HG02610 (cell line): ENCODE results near the gene GHRHR.

Experiments used
- ATAC-seq: cut with Tn5 transposase; IDR thresholded peaks from one replicate; pipeline ENCODE4 v1.9.1; 2021; ENCODE audit warnings: mild to moderate bottlenecking, moderate library complexity; ENCODE audit not compliant: unreplicated experiment

GHRHR gene

DNA sequence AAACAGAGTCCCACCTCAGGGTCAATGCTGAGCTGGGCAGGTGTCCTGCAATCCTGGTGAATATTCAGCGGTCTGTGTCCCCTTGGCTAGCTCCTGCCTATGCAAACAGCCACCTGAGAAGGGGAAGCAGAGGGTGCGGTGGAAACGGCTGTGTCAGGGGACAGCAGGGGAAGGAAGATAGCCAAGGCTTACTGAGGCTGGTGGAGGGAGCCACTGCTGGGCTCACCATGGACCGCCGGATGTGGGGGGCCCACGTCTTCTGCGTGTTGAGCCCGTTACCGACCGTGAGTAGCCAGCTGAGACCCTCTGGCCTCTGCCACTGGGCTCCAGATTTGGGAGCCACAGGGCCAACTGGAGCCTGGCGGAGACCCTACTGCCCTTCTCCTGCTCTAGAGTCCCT is at the start of gene GHRHR:
Gene GHRHR (plus strand): TSS at position 112 of the 400 bp plus-strand sequence. CDS start 116 bp downstream, at position 228.
- ATAC-seq = no peak

- no peak for ATAC-seq
These were observed 49.2 kb upstream of the GHRHR start for GRCh38 chr7:30914596-30914995.

- ATAC-seq = no peak
These were observed 48.6 kb upstream of the GHRHR start for GRCh38 chr7:30915005-30915601.

DNA sequence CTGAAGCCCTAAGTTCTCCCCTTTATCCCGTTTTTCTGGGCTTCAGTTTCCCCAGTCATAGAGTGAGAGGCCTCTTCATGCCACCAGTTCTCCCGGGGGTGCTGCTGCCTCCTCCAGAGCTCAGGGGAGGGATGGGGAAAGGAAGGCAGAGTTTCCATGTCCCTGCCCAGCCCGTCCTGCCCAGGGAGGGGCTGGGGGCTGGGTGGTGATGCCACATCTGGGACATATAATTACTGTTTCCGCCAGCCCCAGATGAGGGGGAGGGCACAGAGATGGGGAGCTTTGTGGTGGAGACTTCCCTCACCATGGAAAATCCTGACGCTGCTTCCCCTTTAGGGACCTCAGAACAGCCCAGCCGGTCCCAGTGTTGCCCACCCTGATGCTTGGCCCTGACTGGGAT is 48.0 kb upstream of the GHRHR start:
- ATAC-seq = no peak

DNA sequence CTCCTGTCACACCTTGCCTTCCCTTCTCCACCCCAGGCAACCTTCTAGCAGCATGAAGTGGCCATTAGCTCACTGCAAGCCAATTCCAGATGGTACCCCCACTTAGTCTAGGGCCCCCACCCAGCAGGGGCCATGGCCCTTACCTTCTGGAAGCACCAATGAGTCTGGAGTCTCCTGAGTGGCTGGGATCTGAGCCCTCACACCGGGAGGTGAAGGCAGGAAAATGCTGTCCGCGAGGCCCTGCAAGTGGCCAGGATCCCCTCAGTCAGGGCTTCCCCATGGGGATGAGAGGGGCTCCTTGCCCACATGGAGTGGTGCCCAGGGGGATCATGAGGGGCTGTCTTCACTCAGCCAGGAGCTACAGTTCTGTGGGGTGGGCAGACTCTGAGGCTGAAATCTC is 47.5 kb upstream of the GHRHR start:
- no peak for ATAC-seq

- no peak for ATAC-seq
These were observed 47.0 kb upstream of the GHRHR start for GRCh38 chr7:30916767-30917166.

GRCh38 chr7:30917216-30917893 is 46.4 kb upstream of the GHRHR start:
- no peak for ATAC-seq

DNA sequence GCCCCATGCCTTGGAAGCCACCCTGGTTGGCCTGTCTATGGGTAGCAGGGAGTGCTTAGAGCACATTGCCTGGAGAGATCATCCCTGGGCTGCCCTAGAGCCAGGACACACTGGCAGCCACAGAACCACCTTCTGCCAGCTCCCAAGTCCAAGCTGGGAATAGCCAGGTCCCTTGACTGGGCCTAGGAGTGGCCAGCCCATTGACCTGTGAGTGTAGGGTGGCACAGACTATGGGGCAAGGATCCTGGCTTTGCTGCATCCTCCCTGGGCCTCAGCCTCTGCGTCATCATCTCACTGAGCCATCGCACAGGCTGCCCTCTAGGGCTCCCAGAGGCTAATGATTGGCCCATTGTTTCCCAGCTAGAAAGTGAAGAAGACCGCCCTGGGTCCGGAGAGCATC is 45.1 kb upstream of the GHRHR start:
- ATAC-seq = no peak

DNA sequence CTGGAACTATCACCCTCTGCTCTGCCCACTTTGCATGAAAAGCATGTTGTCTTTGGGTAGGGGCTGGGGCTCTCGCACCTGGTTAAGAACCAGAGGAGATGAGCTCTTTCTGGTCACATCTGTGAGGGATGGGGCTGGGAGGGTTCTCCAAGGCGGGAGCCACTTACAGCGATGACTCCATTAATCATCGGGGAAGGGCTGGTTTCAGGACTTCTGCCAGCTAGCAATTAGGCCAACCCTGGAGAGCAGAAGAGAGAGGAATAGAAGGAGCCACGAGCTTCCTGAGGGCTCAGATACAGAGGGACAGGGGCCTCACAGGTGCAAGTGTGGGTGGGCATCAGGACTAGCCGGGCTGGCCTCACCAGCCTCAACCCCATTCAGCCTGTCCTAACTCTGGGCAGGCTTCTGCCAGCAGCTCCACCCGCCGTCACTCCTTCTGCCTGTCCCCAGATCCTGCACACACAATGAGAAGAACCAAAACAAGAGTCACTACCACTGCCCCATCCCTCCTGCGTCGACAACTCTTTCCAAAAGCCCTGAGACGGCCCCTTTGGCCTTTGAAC is 43.7 kb upstream of the GHRHR start:
- no peak for ATAC-seq

DNA sequence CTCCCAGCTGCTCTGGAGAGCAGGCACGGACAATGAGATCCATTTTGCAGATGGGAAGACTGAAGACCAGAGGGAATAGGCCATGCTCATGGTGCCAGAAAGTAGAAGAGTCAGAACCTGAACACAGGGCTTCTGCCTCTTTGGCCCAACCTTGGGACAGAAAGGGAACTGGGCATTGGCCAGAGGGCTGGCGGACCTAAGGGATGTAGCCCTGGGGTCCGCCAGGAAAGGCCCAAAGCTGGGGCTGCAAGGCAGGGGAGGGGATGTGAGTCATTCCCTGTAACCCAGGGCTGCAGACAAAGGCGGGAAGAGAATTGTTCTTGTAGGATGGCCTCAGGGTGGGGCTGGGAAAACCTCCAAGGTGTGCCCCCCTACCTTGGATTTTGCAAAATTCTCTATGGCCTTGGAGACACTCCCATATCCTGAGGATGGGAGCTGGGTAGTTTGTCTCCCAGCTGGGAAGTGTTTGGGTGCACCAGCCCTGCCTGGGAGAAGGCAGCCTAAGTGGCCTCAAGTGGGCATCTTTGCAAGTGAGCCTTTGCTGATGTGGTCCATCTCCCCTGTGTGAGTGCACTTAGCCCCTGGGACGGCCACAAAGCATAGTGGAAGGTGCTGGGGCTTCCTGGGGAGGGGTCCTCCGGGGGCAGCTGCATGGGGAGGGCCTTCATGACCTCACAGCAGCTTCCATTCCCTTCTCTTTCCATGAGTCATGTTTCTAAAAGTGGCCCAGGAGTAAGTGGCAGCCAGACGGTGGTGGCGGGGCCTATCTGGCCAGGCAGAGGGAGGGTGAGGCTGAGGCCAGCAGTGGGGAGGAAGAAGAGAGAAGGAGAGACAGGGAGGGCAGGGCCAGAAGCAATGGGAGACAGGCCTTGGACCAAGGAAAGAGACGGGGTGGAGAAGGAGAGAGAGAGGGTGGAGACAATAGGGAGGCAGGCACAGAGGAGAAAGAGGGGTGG is 42.9 kb upstream of the GHRHR start:
- no peak for ATAC-seq

DNA sequence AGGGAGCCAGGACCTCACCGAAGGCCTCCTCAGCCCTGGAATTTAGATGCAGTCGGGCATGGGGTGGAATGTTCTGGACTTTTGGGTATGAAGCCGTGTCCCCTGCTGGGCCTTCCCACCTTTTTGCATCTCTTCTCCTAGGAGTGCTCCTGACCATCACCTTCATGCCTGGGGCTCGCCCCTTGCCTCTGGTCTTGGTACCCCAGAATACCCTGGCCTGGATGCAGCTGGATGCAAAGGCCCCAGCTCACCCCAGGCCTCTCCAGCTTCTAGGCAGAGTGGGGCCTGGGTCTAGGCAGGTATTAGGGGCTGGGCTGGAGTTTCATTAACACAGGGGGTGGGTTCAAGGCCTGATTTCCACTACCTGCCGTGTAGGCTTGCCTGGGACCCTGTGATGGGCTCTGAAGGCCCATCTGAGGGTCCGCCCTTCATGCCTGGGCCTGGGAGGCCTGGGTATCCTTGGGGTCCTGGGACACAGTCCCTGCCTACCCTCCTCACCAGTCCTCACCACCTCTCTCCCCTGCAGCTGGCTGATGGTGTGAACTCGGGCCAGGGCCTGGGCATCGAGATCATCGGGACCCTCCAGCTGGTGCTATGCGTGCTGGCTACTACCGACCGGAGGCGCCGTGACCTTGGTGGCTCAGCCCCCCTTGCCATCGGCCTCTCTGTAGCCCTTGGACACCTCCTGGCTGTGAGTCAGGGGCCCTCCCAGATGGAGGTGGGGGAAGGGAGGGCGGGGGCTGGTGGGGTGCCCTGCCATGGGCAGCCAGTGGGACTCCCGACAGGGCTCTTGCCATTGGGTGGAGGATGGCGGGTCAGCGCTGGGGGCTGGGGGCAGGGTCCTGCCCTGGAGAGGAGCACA is 42.0 kb upstream of the GHRHR start:
- ATAC-seq = no peak

GRCh38 chr7:30922596-30922995 is 41.2 kb upstream of the GHRHR start:
- no peak for ATAC-seq

GRCh38 chr7:30923009-30923773 is 40.6 kb upstream of the GHRHR start:
- no peak for ATAC-seq

- ATAC-seq = no peak
These were observed 39.9 kb upstream of the GHRHR start for GRCh38 chr7:30923774-30924413.

DNA sequence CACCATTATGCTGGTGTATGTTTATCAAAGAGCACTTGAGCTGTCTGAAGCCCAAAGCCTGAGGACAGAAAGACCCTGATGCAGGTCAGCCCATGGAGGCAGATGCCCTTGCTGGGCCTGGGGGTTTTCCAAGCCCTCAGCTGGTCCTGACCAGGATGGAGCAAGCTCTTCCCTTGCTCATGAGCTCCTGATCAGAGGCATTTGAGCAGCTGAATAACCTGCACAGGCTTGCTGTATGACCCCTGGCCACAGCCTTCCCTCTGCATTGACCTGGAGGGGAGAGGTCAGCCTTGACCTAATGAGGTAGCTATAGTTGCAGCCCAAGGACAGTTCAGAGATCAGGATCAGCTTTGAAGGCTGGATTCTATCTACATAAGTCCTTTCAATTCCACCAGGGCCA is 39.1 kb upstream of the GHRHR start:
- ATAC-seq = no peak

DNA sequence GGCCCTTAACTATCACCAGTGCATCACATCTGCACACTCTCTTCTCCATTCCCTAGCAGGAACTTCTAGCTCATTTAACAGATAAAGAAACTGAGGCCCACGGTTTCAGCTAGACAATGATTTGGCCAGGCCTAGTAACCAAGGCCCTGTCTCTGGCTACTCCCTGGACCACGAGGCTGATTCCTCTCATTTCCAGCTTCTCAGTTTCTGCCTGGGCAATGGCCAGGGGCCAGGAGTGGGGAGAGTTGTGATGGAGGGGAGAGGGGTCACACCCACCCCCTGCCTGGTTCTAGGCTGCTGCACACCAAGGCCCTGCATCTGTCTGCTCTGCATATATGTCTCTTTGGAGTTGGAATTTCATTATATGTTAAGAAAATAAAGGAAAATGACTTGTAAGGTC is 38.6 kb upstream of the GHRHR start:
- ATAC-seq = no peak

DNA sequence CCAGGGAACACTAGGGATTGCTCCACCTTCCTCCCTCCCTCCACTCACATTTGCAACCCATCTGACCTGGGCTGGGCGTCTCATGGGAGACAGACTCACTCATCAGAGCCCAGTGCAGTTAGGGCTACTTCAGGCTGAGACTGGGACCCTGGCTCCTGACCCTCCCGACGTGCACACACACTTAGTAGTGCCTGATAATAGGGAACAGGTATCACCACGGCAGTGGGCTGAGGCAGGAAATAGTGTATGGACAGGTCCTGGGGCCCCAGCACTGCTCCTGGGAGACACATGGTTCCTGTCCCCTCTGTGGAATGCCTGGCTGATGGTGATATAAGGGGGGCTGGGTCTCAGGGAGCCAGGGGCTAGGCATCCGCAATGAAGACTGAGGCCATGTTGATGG is 37.8 kb upstream of the GHRHR start:
- ATAC-seq = no peak

- no peak for ATAC-seq
These were observed 37.4 kb upstream of the GHRHR start for GRCh38 chr7:30926313-30926712.

DNA sequence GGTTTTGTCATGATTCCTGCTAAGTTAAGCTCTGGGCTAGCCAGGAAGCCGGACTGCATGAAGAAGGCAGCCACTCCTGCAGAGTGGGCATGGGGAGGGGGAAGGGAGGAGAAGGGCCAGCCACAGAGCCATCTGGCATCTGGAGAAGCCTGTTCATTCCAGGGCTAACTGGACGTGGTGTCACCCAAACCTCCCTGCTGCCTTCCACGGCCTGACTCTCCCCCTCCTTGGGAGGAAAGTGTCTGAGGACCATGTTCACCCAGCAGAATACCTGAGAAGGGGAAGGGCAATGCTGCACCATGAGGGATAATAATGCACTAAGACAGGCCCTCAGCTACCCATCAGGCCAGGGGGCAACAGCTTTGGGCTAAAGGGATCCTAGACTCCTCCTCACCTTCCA is 36.7 kb upstream of the GHRHR start:
- no peak for ATAC-seq
